ENCODE measurements around the gene TMEM116.

DNA sequence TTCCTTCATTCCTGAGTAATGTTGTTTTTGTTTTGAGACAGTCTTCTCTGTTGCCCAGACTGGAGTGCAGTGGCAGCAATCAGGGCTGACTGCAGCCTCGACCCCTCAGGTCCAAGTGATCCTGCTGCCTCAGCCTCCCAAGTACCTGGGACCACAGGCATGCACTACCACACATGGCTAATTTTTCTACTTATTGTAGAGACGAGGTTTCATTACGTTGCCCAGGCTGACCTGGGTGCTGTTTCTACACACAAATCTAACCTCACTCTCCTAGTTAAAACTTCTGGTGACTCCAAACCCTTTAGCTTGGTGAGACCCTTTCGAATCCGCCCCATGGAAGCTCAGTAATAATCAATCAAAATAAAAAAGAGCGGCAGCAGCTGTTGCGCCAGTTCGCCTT lies 1.3 kb downstream of the TMEM116 start:
- TF ChIP-seq, protein P1, sequence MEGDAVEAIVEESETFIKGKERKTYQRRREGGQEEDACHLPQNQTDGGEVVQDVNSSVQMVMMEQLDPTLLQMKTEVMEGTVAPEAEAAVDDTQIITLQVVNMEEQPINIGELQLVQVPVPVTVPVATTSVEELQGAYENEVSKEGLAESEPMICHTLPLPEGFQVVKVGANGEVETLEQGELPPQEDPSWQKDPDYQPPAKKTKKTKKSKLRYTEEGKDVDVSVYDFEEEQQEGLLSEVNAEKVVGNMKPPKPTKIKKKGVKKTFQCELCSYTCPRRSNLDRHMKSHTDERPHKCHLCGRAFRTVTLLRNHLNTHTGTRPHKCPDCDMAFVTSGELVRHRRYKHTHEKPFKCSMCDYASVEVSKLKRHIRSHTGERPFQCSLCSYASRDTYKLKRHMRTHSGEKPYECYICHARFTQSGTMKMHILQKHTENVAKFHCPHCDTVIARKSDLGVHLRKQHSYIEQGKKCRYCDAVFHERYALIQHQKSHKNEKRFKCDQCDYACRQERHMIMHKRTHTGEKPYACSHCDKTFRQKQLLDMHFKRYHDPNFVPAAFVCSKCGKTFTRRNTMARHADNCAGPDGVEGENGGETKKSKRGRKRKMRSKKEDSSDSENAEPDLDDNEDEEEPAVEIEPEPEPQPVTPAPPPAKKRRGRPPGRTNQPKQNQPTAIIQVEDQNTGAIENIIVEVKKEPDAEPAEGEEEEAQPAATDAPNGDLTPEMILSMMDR (IDR thresholded peaks at IDR 0.05; ENCODE audit: extremely low read depth in 1 of 2, insufficient read depth in 1 of 2, low read depth in 1 of 2, low read length in 2 of 2): no peak
- no peak for TF ChIP-seq EZH2 (IDR thresholded peaks at IDR 0.05; ENCODE audit: borderline replicate concordance, low read depth, low read length, severe bottlenecking)
- no peak for TF ChIP-seq POLR2A (IDR thresholded peaks at IDR 0.05; ENCODE audit: low read depth, low read length)
- TF ChIP-seq POLR2AphosphoS5 (IDR thresholded peaks at IDR 0.05; ENCODE audit: insufficient read depth, low read depth, low read length): no peak
- no peak for TF ChIP-seq JUN (IDR thresholded peaks at IDR 0.05; ENCODE audit: borderline replicate concordance, insufficient read depth, insufficient read length, low read depth)
- TF ChIP-seq, protein P2, sequence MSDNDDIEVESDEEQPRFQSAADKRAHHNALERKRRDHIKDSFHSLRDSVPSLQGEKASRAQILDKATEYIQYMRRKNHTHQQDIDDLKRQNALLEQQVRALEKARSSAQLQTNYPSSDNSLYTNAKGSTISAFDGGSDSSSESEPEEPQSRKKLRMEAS (IDR thresholded peaks at IDR 0.05; ENCODE audit: insufficient read depth, insufficient read length): no peak

Measured in endothelial cell of umbilical vein (primary cell).